LoVo (cell line): ENCODE measurements around the gene CRCP.
"Not testable (repeated sequence)": the region's sequence is repeated elsewhere in the genome, so short reads cannot be mapped to it uniquely, and the experiment has no call there.

ENCODE experiments used
- DNase-seq: peaks from one replicate; pipeline ENCODE4 v3.0.0-alpha.2; 2016; ENCODE audit warnings: low spot score

CRCP gene

GRCh38 chr7:66156035-66156434, 41.4 kb downstream of the CRCP start:
- DNase-seq = not testable (repeated sequence)

- no peak for DNase-seq
Measured at GRCh38 chr7:66157060-66157459, 42.4 kb downstream of the CRCP start.

DNA sequence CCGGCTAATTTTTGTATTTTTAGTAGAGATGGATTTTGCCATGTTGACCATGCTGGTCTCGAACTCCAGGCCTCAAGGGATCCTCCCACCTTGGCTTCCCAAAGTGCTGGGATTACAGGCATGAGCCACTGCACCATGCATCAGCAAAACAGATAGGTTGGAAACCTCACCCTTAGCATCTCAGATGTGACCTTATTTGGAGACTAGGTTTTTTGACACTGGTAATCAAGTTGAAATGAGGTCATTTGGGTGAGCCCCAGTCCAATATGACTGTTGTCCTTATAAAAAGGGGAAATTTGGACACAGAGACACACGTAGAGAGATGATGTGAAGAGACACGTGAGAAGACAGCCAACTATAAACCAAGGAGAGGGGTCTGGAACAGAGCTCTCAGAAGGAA, 48.0 kb downstream of the CRCP start:
- DNase-seq = no peak

- no peak for DNase-seq
Measured at GRCh38 chr7:66163186-66163610, 48.6 kb downstream of the CRCP start.

DNA sequence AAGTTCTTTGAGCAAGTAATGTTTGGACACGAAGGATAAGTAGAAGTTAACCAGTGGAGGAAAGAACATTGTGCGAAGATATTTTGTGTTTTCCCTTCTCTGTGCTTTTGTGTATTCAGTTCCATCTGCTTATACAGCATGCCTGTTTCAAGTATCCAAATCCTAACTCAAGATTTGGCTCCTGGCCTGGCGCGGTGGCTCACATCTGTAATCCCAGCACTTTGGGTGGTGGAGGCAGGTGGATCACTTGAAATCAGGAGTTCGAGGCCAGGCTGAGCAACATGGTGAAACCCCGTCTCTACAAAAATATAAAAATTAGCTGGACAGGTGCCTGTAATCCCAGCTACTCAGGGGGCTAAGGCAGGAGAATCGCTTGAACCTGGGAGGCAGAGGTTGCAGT, 49.7 kb downstream of the CRCP start:
- no peak for DNase-seq

GRCh38 chr7:66167773-66168387, 53.2 kb downstream of the CRCP start:
- no peak for DNase-seq

DNA sequence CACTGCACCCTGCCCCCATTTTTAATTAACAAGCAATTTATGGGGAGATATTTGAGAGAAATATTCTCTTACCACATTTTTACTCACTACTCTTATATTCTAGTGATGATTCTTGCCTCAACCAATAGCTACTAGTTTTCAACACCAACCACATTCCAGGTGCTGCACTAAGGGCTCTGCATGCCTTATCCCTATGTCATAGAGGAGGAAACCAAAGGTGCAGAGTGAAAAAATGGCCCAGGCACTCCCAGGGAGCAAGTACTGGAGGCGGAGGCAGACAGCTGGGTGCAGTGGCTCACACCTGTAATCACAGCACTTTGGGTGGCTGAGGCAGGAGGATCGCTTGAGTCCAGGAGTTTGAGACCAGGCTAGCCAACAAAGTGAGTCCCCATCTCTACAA, 55.0 kb downstream of the CRCP start:
- no peak for DNase-seq

DNA sequence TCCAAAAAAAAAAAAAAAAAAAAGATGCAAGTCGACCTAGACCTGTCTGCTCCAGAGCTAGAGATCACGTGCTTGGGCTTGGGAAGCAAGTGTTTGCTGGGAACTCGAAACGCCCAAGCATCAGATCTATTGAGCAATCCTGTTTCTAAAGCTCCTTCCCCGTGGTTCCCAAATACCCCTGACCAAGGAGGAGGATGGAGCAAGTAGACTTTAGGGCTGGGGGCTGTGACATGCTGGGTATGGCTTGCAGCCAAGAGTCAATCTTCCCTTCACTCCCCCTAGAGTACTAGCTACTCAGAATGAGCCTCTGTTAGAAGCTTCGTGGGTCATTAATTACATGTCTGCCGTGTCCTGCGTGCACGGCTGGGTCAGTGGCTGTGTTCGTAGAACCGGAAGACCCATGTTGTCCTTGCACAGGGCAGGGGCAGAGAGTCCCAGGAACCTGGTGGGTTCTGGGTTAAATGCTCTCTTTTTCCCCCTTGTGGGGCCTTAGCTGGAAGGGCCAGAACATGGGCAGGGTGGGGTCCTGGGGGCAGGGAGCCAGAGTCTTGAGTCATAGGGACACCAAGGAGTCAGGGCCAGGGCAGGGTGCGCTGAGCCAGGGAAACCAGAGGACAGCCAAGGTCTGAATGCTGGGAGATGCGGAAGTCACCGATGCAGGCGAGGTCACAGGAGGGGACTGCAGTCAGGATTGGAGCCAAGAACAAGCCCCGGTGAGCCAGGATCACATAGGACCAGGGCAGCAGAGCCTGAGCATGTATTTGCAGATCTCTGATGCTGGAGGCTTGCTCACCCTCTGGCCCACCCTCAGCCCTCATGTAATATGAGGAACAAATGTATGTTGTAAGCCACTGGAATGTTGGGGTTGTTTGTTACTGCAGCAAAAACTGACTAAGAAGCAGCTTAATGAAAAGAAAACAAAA, 55.9 kb downstream of the CRCP start:
- no peak for DNase-seq

GRCh38 chr7:66172536-66173401, 58.1 kb downstream of the CRCP start:
- not testable (repeated sequence) for DNase-seq

DNA sequence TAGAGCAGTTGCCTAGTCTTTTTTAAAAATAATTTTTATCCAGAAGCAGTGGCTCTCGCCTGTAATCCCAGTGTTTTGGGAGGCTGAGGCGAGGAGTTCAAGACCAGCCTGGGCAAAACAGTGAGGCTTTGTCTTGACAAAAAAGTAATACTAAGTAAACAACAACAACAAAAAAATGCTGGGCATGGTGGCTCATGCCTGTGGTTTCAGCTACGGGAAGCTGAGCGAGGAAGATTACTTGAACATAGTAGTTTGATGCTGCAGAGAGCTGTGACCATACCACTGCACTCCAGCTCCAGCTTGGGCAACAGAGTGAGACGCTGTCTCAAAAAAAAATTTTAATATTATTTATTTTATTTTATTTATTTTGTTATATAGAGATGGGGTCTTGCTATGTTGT, 59.2 kb downstream of the CRCP start:
- no peak for DNase-seq

- not testable (repeated sequence) for DNase-seq
Measured at GRCh38 chr7:66175006-66175405, 60.4 kb downstream of the CRCP start.

- no peak for DNase-seq
Measured at GRCh38 chr7:66176914-66177313, 62.3 kb downstream of the CRCP start.

DNA sequence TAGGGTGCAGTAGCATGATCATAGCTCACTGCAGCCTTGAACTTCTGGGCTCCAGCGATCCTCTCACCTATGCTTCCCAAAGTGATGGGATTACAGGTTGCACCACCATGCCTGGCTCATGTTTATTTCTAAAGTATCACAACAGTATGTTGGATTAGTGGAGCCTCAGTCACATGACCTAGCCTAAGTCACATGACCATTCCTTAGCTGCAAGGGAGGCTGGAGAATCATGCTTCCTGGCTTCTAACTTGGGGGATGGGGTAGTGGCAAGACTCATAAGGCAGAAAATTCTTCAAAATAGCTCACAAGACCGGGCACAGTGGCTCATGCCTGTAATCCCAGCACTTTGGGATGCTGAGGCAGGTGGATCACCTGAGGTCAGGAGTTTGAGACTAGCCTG, 63.6 kb downstream of the CRCP start:
- no peak for DNase-seq

DNA sequence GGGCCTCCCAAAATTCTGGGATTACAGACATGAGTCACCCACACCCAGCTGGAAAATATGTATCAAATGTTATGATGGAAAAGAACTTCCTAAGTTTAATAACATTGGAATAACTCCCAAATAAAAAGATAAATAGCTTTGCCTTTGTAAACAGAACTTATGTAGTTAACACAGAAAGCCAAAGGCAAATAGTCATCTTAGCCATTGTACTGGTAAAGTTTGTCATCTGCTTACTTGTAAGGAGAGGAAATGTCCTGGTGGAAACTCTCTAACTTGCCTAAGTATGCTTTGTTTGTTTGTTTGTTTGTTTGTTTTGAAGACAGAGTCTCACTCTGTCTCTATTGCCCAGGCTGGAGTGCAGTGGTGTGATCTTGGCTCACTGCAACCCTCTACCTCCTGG, 66.7 kb downstream of the CRCP start:
- no peak for DNase-seq

DNA sequence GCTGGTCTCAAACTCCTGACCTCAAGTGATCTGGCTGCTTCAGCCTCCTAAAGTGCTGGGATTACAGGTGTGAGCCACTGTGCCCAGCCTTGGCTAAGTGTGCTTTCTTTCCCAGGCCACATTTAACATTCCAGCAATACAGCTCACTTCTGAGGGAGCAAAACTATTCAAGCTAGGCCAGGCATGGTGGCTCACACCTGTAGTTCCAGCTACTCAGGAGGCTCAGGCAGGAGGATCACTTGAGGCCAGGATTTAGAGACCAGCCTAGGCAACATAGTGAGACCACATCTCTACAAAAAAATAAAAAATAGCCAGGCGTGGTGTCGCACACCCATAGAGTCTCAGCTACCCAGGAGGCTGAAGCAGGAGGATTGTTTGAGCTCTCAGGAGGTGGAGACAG, 67.2 kb downstream of the CRCP start:
- DNase-seq = no peak

DNA sequence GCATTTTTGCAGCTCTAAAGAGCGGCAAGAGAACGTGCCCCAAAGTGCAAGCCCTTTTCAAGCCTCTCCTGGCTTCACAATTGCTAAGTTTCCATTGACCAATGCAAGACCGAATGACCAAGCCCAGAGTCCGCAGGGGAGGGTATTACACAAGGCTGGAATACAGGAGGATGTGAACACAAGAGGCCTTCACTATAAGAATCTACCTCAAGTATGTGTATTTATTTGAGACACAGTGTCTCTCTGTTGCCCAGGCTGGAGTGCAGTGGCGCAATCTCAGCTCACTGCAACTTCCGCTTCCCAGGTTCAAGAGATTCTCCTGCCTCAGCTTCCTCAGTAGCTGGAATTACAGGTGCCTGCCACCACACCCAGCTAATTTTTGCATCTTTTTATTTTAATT, 68.3 kb downstream of the CRCP start:
- no peak for DNase-seq

DNA sequence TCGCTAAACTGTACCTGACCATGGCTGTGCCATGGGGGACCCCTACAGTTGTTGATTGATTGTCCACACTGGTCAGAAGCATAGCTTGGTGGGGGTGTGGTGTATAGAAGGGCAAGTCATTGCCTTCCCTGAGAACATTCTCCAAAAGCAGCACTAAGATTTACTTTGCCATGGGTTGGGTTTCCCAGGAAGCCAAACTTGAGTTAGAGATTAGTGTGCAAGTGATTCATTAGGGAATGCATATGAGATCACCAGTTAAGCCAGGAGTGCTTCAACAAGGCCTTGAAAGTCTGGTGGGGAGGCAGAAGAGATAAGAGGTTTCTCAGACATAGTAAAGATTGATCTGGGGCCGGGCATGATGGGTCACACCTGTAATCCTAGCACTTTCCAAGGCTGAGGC, 69.1 kb downstream of the CRCP start:
- no peak for DNase-seq

DNA sequence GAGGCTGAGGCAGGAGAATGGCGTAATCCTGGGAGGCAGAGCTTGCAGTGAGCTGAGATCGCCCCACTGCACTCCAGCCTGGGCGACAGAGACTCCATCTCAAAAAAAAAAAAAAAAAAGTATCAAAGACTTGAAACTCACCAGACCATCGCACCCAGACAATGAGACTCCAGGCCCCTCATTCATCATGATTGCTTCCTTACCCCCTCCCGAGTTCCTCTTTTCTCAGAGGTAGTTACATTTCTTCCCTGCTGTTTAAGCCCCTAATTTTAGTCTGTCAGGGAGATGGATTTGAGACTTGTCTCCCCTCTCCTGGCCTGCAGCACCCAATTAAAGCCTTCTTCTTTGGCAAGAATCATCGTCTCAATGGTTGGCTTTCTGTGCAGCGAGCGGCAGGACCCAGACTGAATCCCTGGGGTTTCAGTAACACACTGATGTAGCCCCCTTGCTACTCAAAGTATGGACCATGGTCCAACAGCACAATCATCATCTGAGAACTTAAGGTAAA, 71.1 kb downstream of the CRCP start:
- no peak for DNase-seq

- DNase-seq = no peak
Measured at GRCh38 chr7:66186991-66187390, 72.3 kb downstream of the CRCP start.

DNA sequence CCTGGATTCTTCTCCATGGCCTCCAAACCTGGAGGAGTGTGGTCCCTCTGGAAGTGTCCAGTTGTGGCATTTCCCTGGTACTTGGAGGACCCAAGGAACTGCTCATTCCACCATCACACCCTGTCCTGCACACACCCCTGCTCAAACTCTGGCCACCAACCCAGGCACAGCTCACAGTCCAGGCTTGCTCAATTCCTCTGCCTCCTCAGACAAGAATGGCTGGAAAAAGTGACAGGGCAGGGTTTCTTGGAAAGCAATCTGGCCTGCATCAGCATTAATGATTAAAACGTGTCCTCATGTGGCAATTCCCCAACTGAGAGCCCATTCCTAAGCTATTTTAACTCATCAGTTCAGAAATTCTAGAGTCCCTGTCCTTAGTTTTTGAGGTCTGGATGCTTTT, 73.3 kb downstream of the CRCP start:
- DNase-seq = no peak

- DNase-seq = no peak
Measured at GRCh38 chr7:66188645-66189044, 74.0 kb downstream of the CRCP start.
